Activated CD8-positive, alpha-beta memory T cell treated with anti-CD3 and anti-CD28 coated beads, Interleukin-2, amount 10 ng/mL, durations not matched to agents 7 days and 5 days (primary cell): Measurements from ENCODE around the gene ACSM2B. TPM values are rescaled to one million over a fixed set of nuclear protein-coding genes. Genes with fewer than 3 reads are reported as not detected.
"Not testable (repeated sequence)": the region's sequence is repeated elsewhere in the genome, so short reads cannot be mapped to it uniquely, and the experiment has no call there.

Experiments
- ATAC-seq: fragments of 150-1000 bp; cut with Tn5 transposase; one replicate; pipeline ENCODE4 v1.10.0; 2021; ENCODE audit warnings: moderate library complexity
- CTCF ChIA-PET: fragments of 350-600 bp; sonication (Branson Sonifier 250); formaldehyde crosslinking; loops from one replicate; lab custom pipeline; 2021; ENCODE audit warnings: antibody characterized with exemption; lab: Charles Lee
- DNase-seq: peaks from one replicate; pipeline ENCODE4 v3.0.0-alpha.2; 2020
- H3K27ac Mint-ChIP-seq: one replicate; pipeline ENCODE4 v1.8.0; 2021; ENCODE audit warnings: mild to moderate bottlenecking, mixed read lengths
- H3K27me3 Mint-ChIP-seq: one replicate; pipeline ENCODE4 v1.8.0; 2021; ENCODE audit warnings: mixed read lengths
- H3K36me3 Mint-ChIP-seq: one replicate; pipeline ENCODE4 v1.8.0; 2021; ENCODE audit warnings: mild to moderate bottlenecking, mixed read lengths
- H3K4me1 Mint-ChIP-seq: one replicate; pipeline ENCODE4 v1.8.0; 2021; ENCODE audit warnings: mixed read lengths
- H3K4me3 Mint-ChIP-seq: one replicate; pipeline ENCODE4 v1.8.0; 2021; ENCODE audit warnings: mild to moderate bottlenecking, moderate library complexity, mixed read lengths
- H3K9me3 Mint-ChIP-seq: one replicate; pipeline ENCODE4 v1.8.0; 2022; ENCODE audit warnings: low read depth, mixed read lengths
- total RNA-seq, 2 experiments: library from RNA; stranded (reverse); gene quantifications; one replicate each; pipeline ENCODE4 v1.2.3, GENCODE V29; 2021

The ACSM2B gene
- total RNA-seq, 2 experiments from 2014 or later = 0.49 TPM; not detected in 1

DNA sequence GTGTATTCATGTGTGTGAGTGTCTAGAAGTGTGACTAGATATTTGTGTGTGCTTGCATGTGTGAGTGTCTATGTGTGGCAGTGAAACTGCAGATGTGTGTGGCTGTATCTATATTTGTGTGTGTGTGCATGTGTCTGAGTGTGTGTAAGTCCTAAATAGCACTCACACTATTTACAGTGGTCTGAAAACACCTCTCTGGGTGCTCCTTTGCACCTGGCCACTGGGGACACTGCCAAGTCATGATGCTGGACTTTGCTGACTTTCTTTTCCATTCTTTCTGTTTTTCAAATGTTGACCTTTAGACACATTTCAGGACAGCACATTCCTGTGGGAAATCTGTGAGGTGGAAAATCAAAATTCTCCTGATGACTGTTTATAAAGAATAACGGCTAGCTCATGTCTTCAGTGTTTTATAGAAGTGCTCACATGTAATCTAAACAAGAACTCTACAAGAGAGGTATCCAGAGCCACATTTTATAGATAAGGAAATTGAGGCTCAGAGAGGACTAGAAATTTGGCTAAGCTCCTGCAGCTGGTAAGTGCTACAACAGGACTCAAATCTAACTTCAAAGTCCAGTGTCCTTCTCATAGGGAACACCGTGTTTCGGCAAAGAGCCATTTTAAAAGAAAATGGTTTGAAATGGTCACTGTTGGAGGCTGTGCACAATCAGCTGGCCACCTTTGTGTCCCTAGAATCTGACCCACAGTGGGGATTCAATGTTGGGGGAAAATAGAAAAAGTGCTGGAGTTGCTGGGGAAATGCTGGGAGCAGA lies 4.5 kb upstream of the ACSM2B start:
- H3K27ac Mint-ChIP-seq, H3K4me3 Mint-ChIP-seq, H3K36me3 Mint-ChIP-seq, CTCF ChIA-PET, ATAC-seq, H3K9me3 Mint-ChIP-seq, H3K27me3 Mint-ChIP-seq, H3K4me1 Mint-ChIP-seq, DNase-seq: not testable (repeated sequence)

GRCh38 chr16:20578091-20578490 lies 1.9 kb upstream of the ACSM2B start:
- H3K9me3 Mint-ChIP-seq, ATAC-seq, H3K27me3 Mint-ChIP-seq, H3K27ac Mint-ChIP-seq, H3K4me3 Mint-ChIP-seq, H3K36me3 Mint-ChIP-seq, CTCF ChIA-PET, H3K4me1 Mint-ChIP-seq, DNase-seq: not testable (repeated sequence)

DNA sequence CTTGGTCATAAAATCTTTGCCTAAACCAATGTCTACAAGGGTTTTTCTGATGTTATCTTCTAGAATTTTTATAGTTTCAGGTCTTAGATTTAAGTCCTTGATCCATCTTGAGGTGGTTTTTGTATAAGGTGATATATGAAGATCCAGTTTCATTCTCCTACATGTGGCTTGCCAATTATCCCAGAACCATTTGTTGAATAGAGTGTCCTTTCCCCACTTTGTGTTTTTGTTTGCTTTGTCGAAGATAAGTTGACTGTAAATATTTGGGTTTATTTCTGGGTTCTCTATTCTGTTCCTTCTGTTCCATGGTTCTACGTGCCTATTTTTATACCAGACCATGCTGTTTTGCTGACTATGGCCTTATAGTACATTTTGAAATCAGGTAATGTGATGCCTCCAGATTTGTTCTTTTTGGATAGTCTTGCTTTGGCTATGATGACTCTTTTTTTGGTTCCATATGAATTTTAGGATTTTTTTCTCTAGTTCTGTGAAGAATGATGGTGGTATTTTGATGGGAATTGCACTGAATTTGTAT lies 7.0 kb downstream of the ACSM2B start:
- H3K27me3 Mint-ChIP-seq, H3K27ac Mint-ChIP-seq, H3K36me3 Mint-ChIP-seq, DNase-seq, H3K4me1 Mint-ChIP-seq, H3K4me3 Mint-ChIP-seq, CTCF ChIA-PET, ATAC-seq, H3K9me3 Mint-ChIP-seq: not testable (repeated sequence)

GRCh38 chr16:20568404-20568803 lies 7.8 kb downstream of the ACSM2B start:
- H3K27me3 Mint-ChIP-seq = no peaks in the 10 kb centered on the region
- no peaks in the 10 kb centered on the region for H3K9me3 Mint-ChIP-seq
- no peak for ATAC-seq
- CTCF ChIA-PET = no interaction called here
- no peak for DNase-seq
- no peak overlapping the region for H3K27ac Mint-ChIP-seq
- H3K4me1 Mint-ChIP-seq = no peaks in the 10 kb centered on the region
- no peaks in the 10 kb centered on the region for H3K36me3 Mint-ChIP-seq
- H3K4me3 Mint-ChIP-seq = no peak overlapping the region

DNA sequence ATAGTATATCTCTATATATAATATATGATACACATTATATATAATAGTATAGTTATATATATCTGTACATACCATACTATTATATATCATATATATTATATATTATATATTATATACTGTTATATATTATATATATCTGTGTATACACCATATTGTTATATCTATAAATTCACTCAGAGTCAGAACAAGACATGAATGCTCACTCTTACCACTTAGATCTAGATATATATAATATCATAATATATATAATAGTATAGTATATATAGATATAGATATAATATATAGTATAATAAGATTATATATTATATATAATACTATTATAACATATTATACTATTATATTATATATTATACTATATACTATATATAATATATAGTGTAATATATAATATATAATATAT lies 9.3 kb downstream of the ACSM2B start:
- no peak for ATAC-seq
- no peak for DNase-seq
- Mint-ChIP-seq H3K4me1 (no peaks in the 10 kb centered on the region), H3K4me3 (no peak overlapping the region), H3K36me3 (no peaks in the 10 kb centered on the region), H3K27me3 (no peaks in the 10 kb centered on the region), H3K9me3 (peaks cover 3% of the 10 kb centered on the region), H3K27ac (no peak overlapping the region)
- CTCF ChIA-PET = no interaction called here

GRCh38 chr16:20565334-20565733 lies 10.8 kb downstream of the ACSM2B start:
- H3K9me3 Mint-ChIP-seq, H3K27me3 Mint-ChIP-seq, CTCF ChIA-PET, DNase-seq, H3K4me3 Mint-ChIP-seq, H3K4me1 Mint-ChIP-seq, H3K27ac Mint-ChIP-seq, H3K36me3 Mint-ChIP-seq, ATAC-seq: not testable (repeated sequence)

DNA sequence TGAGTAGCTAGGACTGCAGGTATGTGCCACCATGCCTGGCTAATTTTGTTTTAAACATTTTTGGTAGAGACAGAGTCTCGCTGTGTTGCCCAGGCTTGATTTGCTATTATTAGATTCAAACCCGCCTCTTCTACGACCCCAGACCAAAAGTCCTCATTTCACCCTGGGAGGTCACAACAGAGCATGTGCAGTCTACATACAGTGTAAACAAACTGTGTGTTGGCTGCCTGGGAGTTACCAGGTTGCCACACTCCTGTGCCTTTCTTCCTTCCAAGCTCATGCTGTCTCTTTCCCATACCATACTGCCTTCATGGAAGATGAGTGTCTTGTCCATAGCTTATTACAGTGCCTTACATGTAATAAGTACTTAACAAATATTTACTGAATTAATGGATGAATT lies 11.9 kb downstream of the ACSM2B start:
- H3K27ac Mint-ChIP-seq, ATAC-seq, H3K4me1 Mint-ChIP-seq, H3K9me3 Mint-ChIP-seq, H3K36me3 Mint-ChIP-seq, H3K27me3 Mint-ChIP-seq, DNase-seq, CTCF ChIA-PET, H3K4me3 Mint-ChIP-seq: not testable (repeated sequence)

- H3K27me3 Mint-ChIP-seq, H3K9me3 Mint-ChIP-seq, H3K4me3 Mint-ChIP-seq, H3K36me3 Mint-ChIP-seq, DNase-seq, H3K27ac Mint-ChIP-seq, H3K4me1 Mint-ChIP-seq, CTCF ChIA-PET, ATAC-seq: not testable (repeated sequence)
These were observed 20.5 kb downstream of the ACSM2B start for GRCh38 chr16:20555628-20556027.

DNA sequence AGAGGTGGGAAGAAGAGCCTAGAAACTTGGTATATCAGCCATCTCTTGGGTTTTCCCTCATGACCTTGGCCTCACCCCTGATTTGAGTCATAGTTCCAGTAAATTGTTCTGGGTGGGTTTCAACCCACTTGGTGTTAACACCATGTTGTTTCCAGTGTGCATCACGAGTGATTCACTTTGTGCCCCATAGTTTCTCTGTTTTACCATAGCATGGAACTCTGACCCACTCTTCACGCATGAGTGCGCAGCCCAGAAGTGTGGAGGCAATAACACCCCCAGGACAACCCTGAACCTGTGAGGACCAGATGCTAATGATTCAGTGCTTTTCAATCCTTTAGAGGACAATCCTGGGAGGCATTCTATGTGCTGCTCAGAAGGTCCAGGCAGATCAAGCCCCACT lies 21.5 kb downstream of the ACSM2B start:
- DNase-seq, ATAC-seq, CTCF ChIA-PET: not testable (repeated sequence)

GRCh38 chr16:20553493-20553892 lies 22.7 kb downstream of the ACSM2B start:
- H3K4me1 Mint-ChIP-seq, H3K4me3 Mint-ChIP-seq, H3K36me3 Mint-ChIP-seq, CTCF ChIA-PET, H3K9me3 Mint-ChIP-seq, H3K27me3 Mint-ChIP-seq, DNase-seq, ATAC-seq, H3K27ac Mint-ChIP-seq: not testable (repeated sequence)

More for the DNA sequence above, 21.5 kb downstream of the ACSM2B start:
- H3K9me3 Mint-ChIP-seq, H3K27me3 Mint-ChIP-seq, H3K27ac Mint-ChIP-seq, H3K36me3 Mint-ChIP-seq, H3K4me1 Mint-ChIP-seq, H3K4me3 Mint-ChIP-seq: not testable (repeated sequence)

DNA sequence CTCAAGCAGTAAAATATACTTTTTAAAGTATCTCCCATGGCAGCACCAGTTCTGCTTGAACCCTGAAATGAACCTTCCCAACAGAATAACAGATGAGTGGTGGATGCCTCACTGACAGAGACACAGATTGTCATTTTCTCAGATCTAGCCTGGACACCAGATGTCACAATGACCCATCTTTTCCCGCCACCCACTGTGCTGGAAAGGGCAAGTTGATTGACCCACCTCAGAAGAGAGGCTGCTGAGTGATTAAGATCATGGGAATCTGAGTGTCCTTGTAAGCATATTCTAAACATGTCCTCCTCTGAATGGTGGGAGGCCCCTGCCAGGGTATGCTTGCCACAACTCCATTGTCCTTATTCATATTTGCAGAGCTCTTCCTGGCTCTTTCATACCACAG lies 29.2 kb downstream of the ACSM2B start:
- H3K9me3 Mint-ChIP-seq, H3K27me3 Mint-ChIP-seq, CTCF ChIA-PET, ATAC-seq, H3K4me3 Mint-ChIP-seq, H3K36me3 Mint-ChIP-seq, H3K27ac Mint-ChIP-seq, DNase-seq, H3K4me1 Mint-ChIP-seq: not testable (repeated sequence)

DNA sequence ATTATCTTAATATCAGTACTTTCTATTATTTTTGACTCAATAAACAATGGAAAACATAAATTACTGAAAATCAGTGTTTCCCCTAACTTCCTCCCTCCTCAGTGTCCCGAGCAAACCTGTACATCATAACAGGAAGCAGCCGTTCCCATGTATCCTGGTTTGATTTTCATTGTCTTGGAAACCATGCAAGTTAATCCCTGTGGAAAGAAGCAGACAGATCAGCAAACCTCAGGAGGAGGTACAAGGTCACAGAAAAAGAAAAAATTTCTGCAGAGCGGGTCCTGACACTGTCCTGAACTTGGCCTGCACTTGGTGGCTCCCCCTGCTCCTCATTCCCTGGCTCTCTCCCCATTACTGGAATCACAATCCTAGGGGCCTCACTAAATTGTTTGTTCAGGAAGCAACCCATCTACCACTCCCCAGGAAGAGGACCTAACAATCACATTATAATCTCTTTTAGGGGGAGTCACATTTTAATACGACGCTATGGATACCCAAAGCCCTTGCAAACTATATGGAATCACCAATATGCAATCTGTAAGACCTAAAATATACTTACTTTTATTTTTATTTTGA lies 29.8 kb downstream of the ACSM2B start:
- ATAC-seq, H3K27ac Mint-ChIP-seq, H3K4me3 Mint-ChIP-seq, H3K36me3 Mint-ChIP-seq, H3K4me1 Mint-ChIP-seq, H3K27me3 Mint-ChIP-seq, H3K9me3 Mint-ChIP-seq, DNase-seq, CTCF ChIA-PET: not testable (repeated sequence)

DNA sequence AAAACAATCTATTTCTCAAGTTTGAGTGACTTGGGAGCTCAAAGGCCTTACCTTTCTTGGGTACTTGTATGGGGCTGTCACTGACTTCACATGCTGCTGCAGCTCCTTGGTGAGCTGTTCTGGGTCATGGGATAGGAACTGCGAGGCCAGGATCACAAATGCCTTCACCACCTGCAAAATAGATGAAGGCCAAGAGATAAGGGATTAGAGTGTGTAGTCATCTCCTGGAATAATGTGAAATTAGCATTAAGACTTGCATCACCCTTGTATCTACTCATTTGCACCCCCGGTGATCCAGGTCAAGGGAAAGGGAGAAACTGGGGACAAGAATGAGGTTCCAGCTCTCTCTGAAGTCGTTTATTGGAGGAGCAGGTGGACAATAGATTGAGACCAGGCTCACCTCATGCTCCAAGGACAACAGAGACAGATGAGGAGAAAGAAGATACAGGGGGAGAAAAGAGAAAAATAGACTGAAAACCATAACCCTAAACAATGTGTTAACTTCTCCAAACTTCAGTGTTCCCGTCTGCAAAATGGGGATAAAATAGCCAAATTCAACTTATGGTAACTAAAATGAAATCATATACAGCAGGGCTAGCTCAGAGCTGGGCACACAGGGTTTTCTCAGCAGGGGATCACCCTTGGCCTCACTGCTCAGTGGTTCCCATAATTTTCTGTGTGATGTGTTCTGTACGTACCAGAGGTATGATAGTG lies 35.4 kb downstream of the ACSM2B start:
- H3K4me1 Mint-ChIP-seq, DNase-seq, CTCF ChIA-PET, ATAC-seq, H3K9me3 Mint-ChIP-seq, H3K36me3 Mint-ChIP-seq, H3K27me3 Mint-ChIP-seq, H3K4me3 Mint-ChIP-seq, H3K27ac Mint-ChIP-seq: not testable (repeated sequence)

- no peak for DNase-seq
- Mint-ChIP-seq H3K9me3 (no peaks in the 10 kb centered on the region), H3K27ac (no peak overlapping the region), H3K4me3 (no peak overlapping the region), H3K4me1 (peaks cover 3% of the 10 kb centered on the region), H3K27me3 (no peaks in the 10 kb centered on the region), H3K36me3 (no peaks in the 10 kb centered on the region)
- ATAC-seq = no peak
- CTCF ChIA-PET = no interaction called here
These were observed 37.5 kb downstream of the ACSM2B start for GRCh38 chr16:20538687-20539086.
